ENCODE results near the gene SNX33. TPM values are rescaled to one million over a fixed set of nuclear protein-coding genes. Genes with fewer than 3 reads are reported as not detected.
"Not testable (repeated sequence)": the region's sequence is repeated elsewhere in the genome, so short reads cannot be mapped to it uniquely, and the experiment has no call there.

The SNX33 gene
- total RNA-seq, 1 donor from 2014 or later, result 25.6 TPM

DNA sequence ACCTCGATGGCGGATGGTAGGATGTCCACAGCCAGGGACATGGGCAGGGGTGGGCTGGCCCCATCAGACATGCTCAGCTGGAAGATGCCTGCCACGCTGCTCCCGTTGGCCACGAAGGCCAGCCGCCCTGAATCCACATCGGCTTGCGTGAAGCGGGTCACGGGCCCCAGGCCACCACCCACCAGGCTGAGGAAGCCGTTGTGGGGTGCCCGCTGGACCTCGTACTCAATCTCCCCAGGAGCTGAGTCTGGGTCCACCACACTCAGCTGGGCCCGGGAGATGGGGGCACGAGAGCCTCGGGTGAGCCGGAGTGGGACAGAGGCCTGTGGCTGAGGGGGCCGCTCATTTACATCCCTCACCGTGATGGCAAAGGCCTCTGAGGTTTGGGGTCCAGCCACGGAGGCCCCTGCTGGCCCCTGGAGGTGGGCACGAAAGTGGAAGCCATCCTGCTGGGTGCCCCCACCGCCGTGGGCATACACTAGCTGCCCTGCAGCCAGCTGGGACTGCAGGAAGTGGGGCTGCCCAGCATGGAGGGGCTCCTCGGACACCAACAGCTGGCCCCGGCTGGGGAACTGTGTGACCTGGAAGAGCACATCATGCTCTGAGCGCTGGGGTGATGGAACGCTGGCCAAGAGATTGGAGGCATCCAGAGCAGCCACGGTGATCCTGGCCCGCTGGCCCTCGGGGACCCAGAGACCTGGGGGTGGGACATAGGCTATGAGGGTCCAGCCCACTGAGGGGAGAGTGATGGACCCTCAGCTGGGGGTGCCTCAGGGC is 29.2 kb downstream of the SNX33 start:
- no peak for TF ChIP-seq EZH2 (IDR thresholded peaks at IDR 0.05; ENCODE audit: insufficient read depth, low read length)
- TF ChIP-seq, protein P1, sequence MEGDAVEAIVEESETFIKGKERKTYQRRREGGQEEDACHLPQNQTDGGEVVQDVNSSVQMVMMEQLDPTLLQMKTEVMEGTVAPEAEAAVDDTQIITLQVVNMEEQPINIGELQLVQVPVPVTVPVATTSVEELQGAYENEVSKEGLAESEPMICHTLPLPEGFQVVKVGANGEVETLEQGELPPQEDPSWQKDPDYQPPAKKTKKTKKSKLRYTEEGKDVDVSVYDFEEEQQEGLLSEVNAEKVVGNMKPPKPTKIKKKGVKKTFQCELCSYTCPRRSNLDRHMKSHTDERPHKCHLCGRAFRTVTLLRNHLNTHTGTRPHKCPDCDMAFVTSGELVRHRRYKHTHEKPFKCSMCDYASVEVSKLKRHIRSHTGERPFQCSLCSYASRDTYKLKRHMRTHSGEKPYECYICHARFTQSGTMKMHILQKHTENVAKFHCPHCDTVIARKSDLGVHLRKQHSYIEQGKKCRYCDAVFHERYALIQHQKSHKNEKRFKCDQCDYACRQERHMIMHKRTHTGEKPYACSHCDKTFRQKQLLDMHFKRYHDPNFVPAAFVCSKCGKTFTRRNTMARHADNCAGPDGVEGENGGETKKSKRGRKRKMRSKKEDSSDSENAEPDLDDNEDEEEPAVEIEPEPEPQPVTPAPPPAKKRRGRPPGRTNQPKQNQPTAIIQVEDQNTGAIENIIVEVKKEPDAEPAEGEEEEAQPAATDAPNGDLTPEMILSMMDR (IDR thresholded peaks at IDR 0.05; ENCODE audit: insufficient read depth, low read depth, low read length), result no peak
- Mint-ChIP-seq H3K4me3 (ENCODE audit: unreplicated experiment) (no peak overlapping the region), H3K4me1 (ENCODE audit: low read depth, unreplicated experiment) (peaks cover 15% of the 10 kb centered on the region), H3K27ac (ENCODE audit: unreplicated experiment) (no peak overlapping the region), H3K9me3 (ENCODE audit: unreplicated experiment) (no peaks in the 10 kb centered on the region), H3K27me3 (ENCODE audit: low read depth, unreplicated experiment) (no peaks in the 10 kb centered on the region), H3K36me3 (ENCODE audit: low read depth, unreplicated experiment) (peaks cover 9% of the 10 kb centered on the region)
- Histone ChIP-seq H3K4me2 (ENCODE audit: low read length) (no peak overlapping the region), H4K20me1 (ENCODE audit: insufficient read depth, low read length) (peaks cover 4% of the 10 kb centered on the region), H3K4me1 (ENCODE audit: insufficient read depth, low read length) (peaks cover 29% of the 10 kb centered on the region), H3K4me3 (ENCODE audit: insufficient read depth, low read depth, low read length) (no peak overlapping the region), H3K79me2 (ENCODE audit: insufficient read depth, low read length) (no peaks in the 10 kb centered on the region), H3K27ac (ENCODE audit: low read depth, low read length) (no peak overlapping the region), H3K27me3 (ENCODE audit: insufficient read depth, low read length) (no peaks in the 10 kb centered on the region), H3K9me3 (ENCODE audit: insufficient read depth, low read depth, low read length) (no peaks in the 10 kb centered on the region), H3K9ac (ENCODE audit: low read length) (no peak overlapping the region), H2AFZ (ENCODE audit: low read depth, low read length) (no peak overlapping the region), H3K36me3 (ENCODE audit: insufficient read depth, low read length) (peaks cover 3% of the 10 kb centered on the region)
- DNase-seq (ENCODE audit: low read depth) (no peak), FAIRE-seq (no peak)

DNA sequence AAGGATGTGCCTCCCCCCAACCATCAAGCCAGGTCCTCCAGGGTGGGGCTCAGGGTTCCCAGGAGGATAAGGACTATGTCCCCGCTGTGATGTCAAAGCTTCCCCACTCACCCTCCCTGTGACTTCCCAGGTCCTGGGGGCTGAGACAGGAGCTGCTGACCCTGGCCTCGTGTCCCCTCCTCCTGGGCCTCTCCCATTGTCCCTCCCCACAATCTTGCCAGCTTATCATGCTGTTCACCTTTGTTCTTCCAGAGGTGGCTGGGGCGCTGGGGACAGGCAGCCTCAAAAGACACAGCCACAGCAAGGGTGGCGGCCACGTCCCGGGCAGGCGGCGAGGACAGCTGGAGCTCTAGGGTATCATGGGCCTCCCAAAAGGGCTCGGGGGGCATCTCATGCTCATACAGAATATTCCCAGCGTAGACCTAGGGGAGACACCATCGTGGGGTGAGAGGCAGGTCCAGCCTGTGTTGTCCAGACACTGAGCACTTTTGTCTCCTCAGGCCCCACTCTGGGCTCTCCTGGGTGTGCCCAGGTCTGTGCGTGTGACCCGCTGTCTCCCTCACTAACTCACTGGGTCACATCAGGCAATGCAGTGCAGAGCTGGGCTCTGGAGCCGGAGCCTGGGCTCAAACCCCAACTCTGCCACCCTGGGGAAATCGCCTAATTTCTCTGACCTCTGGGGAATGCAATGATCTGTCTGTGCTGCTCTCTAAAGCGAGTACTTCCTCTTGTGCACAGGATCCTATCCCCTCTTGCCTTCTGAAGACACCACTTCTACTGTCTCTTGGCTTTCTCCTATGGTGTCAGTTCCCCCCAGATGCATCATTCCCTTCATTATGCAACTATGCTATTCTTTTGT is 30.0 kb downstream of the SNX33 start:
- no peak overlapping the region for H3K4me3 ChIP-seq (ENCODE audit: insufficient read depth, low read depth, low read length)
- H3K4me1 Mint-ChIP-seq (ENCODE audit: low read depth, unreplicated experiment), result peaks cover 8% of the 10 kb centered on the region
- peaks cover 3% of the 10 kb centered on the region for H3K36me3 ChIP-seq (ENCODE audit: insufficient read depth, low read length)
- no peaks in the 10 kb centered on the region for H3K27me3 ChIP-seq (ENCODE audit: insufficient read depth, low read length)
- no peaks in the 10 kb centered on the region for H3K79me2 ChIP-seq (ENCODE audit: insufficient read depth, low read length)
- H3K4me2 ChIP-seq (ENCODE audit: low read length), result no peak overlapping the region
- H3K4me3 Mint-ChIP-seq (ENCODE audit: unreplicated experiment), result no peak overlapping the region
- no peaks in the 10 kb centered on the region for H3K9me3 ChIP-seq (ENCODE audit: insufficient read depth, low read depth, low read length)
- no peak for FAIRE-seq
- H3K27ac Mint-ChIP-seq (ENCODE audit: unreplicated experiment), result no peak overlapping the region
- H3K27me3 Mint-ChIP-seq (ENCODE audit: low read depth, unreplicated experiment), result no peaks in the 10 kb centered on the region
- H3K27ac ChIP-seq (ENCODE audit: low read depth, low read length), result no peak overlapping the region
- peaks cover 4% of the 10 kb centered on the region for H4K20me1 ChIP-seq (ENCODE audit: insufficient read depth, low read length)
- H3K4me1 ChIP-seq (ENCODE audit: insufficient read depth, low read length), result peaks cover 21% of the 10 kb centered on the region
- no peak for TF ChIP-seq EZH2 (IDR thresholded peaks at IDR 0.05; ENCODE audit: insufficient read depth, low read length)
- TF ChIP-seq, protein P1 (IDR thresholded peaks at IDR 0.05; ENCODE audit: insufficient read depth, low read depth, low read length), result no peak
- no peak overlapping the region for H3K9ac ChIP-seq (ENCODE audit: low read length)
- DNase-seq (ENCODE audit: low read depth), result no peak
- H3K9me3 Mint-ChIP-seq (ENCODE audit: unreplicated experiment), result no peaks in the 10 kb centered on the region
- peaks cover 9% of the 10 kb centered on the region for H3K36me3 Mint-ChIP-seq (ENCODE audit: low read depth, unreplicated experiment)
- H2AFZ ChIP-seq (ENCODE audit: low read depth, low read length), result no peak overlapping the region

DNA sequence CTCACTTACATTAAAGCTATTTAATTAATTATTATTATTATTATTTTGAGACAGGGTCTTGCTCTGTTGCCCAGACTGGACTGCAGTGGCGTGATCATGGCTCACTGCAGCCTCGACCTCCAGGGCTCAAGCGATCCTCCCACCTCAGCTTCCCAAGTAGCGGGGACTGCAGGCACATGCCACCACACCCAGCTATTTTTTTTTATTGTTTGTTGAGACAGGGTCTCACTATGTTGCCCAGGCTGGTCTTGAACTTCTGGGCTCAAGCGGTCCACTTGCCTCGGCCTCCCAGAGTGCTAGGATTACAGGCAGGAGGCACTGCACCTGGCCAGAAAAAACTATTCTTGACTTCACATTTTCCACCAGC is 30.6 kb downstream of the SNX33 start:
- peaks cover 15% of the 10 kb centered on the region for H3K4me1 ChIP-seq (ENCODE audit: insufficient read depth, low read length)
- H3K36me3 ChIP-seq (ENCODE audit: insufficient read depth, low read length); H3K4me3 Mint-ChIP-seq (ENCODE audit: unreplicated experiment); H3K27me3 Mint-ChIP-seq (ENCODE audit: low read depth, unreplicated experiment); DNase-seq (ENCODE audit: low read depth); H2AFZ ChIP-seq (ENCODE audit: low read depth, low read length); H3K9ac ChIP-seq (ENCODE audit: low read length); H3K9me3 Mint-ChIP-seq (ENCODE audit: unreplicated experiment); H3K36me3 Mint-ChIP-seq (ENCODE audit: low read depth, unreplicated experiment); H3K4me2 ChIP-seq (ENCODE audit: low read length); H3K79me2 ChIP-seq (ENCODE audit: insufficient read depth, low read length); FAIRE-seq; H3K9me3 ChIP-seq (ENCODE audit: insufficient read depth, low read depth, low read length); H3K4me3 ChIP-seq (ENCODE audit: insufficient read depth, low read depth, low read length); H4K20me1 ChIP-seq (ENCODE audit: insufficient read depth, low read length); H3K27ac Mint-ChIP-seq (ENCODE audit: unreplicated experiment); H3K4me1 Mint-ChIP-seq (ENCODE audit: low read depth, unreplicated experiment); H3K27ac ChIP-seq (ENCODE audit: low read depth, low read length); H3K27me3 ChIP-seq (ENCODE audit: insufficient read depth, low read length): not testable (repeated sequence)

Measured in astrocyte (in vitro differentiated cells and primary cell).